Neural progenitor cell (in vitro differentiated cells): ENCODE data around the gene FIGLA.

Experiments used
- CTCF ChIP-seq: fragments of 200-600 bp; sonication (generic); IDR thresholded peaks from 2 replicates; pipeline ENCODE4 v1.5.1; 2017; ENCODE audit warnings: antibody characterized with exemption, mild to moderate bottlenecking
- EZH2 ChIP-seq: fragments of 200-600 bp; sonication (generic); IDR thresholded peaks from 2 replicates; pipeline ENCODE4 v1.6.1; 2017; ENCODE audit warnings: antibody characterized with exemption, mild to moderate bottlenecking, moderate library complexity

GRCh38 chr2:70826696-70827350 is 36.4 kb upstream of the FIGLA start:
- TF ChIP-seq CTCF (no peak), EZH2 (no peak)
